Measurements from ENCODE around the gene PLOD2. TPM values are rescaled to one million over a fixed set of nuclear protein-coding genes. Genes with fewer than 3 reads are reported as not detected.

The PLOD2 gene
- total RNA-seq, 1 donor from 2014 or later, result 38.5 TPM

DNA sequence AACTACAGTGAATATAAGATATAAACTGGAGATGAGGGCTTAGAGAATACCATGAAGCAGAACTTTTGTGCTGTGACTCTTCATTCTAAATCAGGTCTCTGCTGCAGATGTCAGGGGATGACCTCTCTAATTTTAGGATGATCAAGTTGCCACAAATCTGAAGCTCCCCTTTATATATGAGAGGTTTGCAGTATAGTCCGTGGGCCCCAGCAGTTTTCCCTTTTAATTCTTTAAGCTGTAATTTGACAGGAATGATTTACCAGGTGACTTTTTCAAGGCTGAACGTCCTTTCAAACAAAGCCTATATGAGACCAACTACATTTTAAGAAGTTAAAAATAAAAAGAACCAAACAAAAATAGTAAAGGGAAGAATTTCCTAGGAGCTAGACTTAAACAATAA lies 4.9 kb upstream of the PLOD2 start:
- Histone ChIP-seq H3K4me3 (ENCODE audit: low read depth, low read length) (no peak overlapping the region), H3K36me3 (ENCODE audit: control insufficient read depth, insufficient read depth, low read length) (no peaks in the 10 kb centered on the region), H3K27me3 (ENCODE audit: control insufficient read depth, insufficient read depth, low read length) (no peaks in the 10 kb centered on the region)
- no peak for TF ChIP-seq CTCF (IDR thresholded peaks at IDR 0.05; ENCODE audit: insufficient read depth, low read length, poor library complexity, severe bottlenecking)
- no peak for DNase-seq (ENCODE audit: low read depth)

DNA sequence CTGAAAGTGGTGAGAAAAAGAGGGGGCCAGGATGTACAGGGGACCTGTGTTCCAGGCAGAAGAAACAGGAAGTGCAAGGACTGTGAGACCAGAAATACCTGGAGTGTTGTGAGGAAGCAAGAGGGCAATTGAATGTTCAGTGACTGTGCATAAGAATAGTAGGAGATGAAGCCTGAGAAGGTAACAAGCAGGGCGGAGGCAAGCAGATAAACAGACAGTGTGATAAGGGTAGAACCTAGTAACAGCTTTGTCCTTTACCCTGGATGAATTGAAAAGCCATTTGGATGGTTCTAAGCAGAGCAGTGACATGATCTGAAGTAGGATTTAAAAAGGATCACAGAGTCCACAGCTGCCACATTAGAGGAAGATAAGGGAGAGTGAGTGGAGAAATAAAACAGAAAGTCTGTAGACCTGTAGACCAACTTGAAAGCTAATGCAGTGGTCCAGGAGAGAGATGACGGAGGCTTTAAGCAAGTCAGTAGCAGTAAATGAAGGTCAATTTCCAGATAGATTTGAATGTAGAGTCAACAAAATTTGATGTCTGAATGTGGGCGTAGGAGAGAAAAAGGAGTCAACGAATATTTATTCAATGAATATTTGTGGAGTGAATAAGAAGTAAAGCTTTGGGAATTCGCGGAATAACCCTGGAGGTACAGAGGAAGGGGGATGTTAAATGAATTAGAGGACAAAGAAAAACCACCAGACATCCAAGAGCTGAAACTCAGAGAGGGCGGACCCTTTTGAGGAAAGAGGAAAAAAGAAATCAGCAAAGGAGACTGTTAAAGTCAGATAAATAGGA lies 4.2 kb upstream of the PLOD2 start:
- no peak for DNase-seq (ENCODE audit: low read depth)
- no peak for TF ChIP-seq CTCF (IDR thresholded peaks at IDR 0.05; ENCODE audit: insufficient read depth, low read length, poor library complexity, severe bottlenecking)
- Histone ChIP-seq H3K27me3 (ENCODE audit: control insufficient read depth, insufficient read depth, low read length) (no peaks in the 10 kb centered on the region), H3K4me3 (ENCODE audit: low read depth, low read length) (no peak overlapping the region), H3K36me3 (ENCODE audit: control insufficient read depth, insufficient read depth, low read length) (no peaks in the 10 kb centered on the region)

- H3K27me3 ChIP-seq (ENCODE audit: control insufficient read depth, insufficient read depth, low read length), result no peaks in the 10 kb centered on the region
- H3K36me3 ChIP-seq (ENCODE audit: control insufficient read depth, insufficient read depth, low read length), result no peaks in the 10 kb centered on the region
- H3K4me3 ChIP-seq (ENCODE audit: low read depth, low read length), result no peak overlapping the region
- no peak for TF ChIP-seq CTCF (IDR thresholded peaks at IDR 0.05; ENCODE audit: insufficient read depth, low read length, poor library complexity, severe bottlenecking)
- DNase-seq (ENCODE audit: low read depth), result no peak
These were observed 3.5 kb upstream of the PLOD2 start for GRCh38 chr3:146164506-146164905.

GRCh38 chr3:146164071-146164470 lies 3.1 kb upstream of the PLOD2 start:
- H3K4me3 ChIP-seq (ENCODE audit: low read depth, low read length), result no peak overlapping the region
- no peaks in the 10 kb centered on the region for H3K36me3 ChIP-seq (ENCODE audit: control insufficient read depth, insufficient read depth, low read length)
- DNase-seq (ENCODE audit: low read depth), result no peak
- H3K27me3 ChIP-seq (ENCODE audit: control insufficient read depth, insufficient read depth, low read length), result no peaks in the 10 kb centered on the region
- TF ChIP-seq CTCF (IDR thresholded peaks at IDR 0.05; ENCODE audit: insufficient read depth, low read length, poor library complexity, severe bottlenecking), result no peak

GRCh38 chr3:146163584-146163983 lies 2.6 kb upstream of the PLOD2 start:
- Histone ChIP-seq H3K27me3 (ENCODE audit: control insufficient read depth, insufficient read depth, low read length) (no peaks in the 10 kb centered on the region), H3K36me3 (ENCODE audit: control insufficient read depth, insufficient read depth, low read length) (no peaks in the 10 kb centered on the region), H3K4me3 (ENCODE audit: low read depth, low read length) (no peak overlapping the region)
- DNase-seq (ENCODE audit: low read depth), result no peak
- no peak for TF ChIP-seq CTCF (IDR thresholded peaks at IDR 0.05; ENCODE audit: insufficient read depth, low read length, poor library complexity, severe bottlenecking)

- no peak for TF ChIP-seq CTCF (IDR thresholded peaks at IDR 0.05; ENCODE audit: insufficient read depth, low read length, poor library complexity, severe bottlenecking)
- Histone ChIP-seq H3K4me3 (ENCODE audit: low read depth, low read length) (no peak overlapping the region), H3K27me3 (ENCODE audit: control insufficient read depth, insufficient read depth, low read length) (no peaks in the 10 kb centered on the region), H3K36me3 (ENCODE audit: control insufficient read depth, insufficient read depth, low read length) (no peaks in the 10 kb centered on the region)
- no peak for DNase-seq (ENCODE audit: low read depth)
These were observed 1.6 kb upstream of the PLOD2 start for GRCh38 chr3:146162561-146162960.
